Peyer's patch (tissue), 4 donors: ENCODE results near the gene DCP1A.

Experiments used
- POLR2A ChIP-seq, 2 donors: fragments of 450-650 bp; IDR thresholded peaks; one replicate each; pipeline ENCODE4 v1.5.1; 2017; ENCODE audit warnings: antibody characterized with exemption in 2 of 2, mild to moderate bottlenecking in 2 of 2, moderate library complexity in 2 of 2
- TF ChIP-seq, protein P1 (sequence below), 6 experiments: fragments of 450-650 bp in 4 of 6; fragments of 200-600 bp in 2 of 6; sonication (generic) in 1 of 6; IDR thresholded peaks; one replicate each; pipeline ENCODE4 v1.5.1; 2017 to 2019; ENCODE audit warnings: antibody characterized with exemption in 6 of 6, mild to moderate bottlenecking in 3 of 6, moderate library complexity in 1 of 6

DNA sequence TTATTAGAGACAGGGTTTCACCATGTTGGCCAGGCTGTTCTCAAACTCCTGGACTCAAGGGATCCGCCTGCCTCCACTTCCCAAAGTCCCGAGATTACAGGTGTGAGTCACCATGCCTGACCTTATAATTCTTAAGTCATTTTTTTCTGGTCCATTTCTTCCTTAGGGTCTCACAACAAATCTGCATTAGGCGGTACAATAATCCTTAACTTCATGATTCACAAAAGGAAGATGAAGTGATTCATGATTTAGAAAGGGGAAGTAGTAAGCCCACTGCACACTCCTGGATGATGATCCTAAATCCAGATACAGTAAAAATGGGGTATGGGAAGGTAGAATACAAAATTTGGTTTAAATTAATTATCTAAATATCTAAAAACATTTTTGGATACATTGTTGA lies 46.5 kb downstream of the DCP1A start:
- TF ChIP-seq, protein P1, sequence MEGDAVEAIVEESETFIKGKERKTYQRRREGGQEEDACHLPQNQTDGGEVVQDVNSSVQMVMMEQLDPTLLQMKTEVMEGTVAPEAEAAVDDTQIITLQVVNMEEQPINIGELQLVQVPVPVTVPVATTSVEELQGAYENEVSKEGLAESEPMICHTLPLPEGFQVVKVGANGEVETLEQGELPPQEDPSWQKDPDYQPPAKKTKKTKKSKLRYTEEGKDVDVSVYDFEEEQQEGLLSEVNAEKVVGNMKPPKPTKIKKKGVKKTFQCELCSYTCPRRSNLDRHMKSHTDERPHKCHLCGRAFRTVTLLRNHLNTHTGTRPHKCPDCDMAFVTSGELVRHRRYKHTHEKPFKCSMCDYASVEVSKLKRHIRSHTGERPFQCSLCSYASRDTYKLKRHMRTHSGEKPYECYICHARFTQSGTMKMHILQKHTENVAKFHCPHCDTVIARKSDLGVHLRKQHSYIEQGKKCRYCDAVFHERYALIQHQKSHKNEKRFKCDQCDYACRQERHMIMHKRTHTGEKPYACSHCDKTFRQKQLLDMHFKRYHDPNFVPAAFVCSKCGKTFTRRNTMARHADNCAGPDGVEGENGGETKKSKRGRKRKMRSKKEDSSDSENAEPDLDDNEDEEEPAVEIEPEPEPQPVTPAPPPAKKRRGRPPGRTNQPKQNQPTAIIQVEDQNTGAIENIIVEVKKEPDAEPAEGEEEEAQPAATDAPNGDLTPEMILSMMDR (IDR thresholded peaks at IDR 0.05): no peak
- no peak for TF ChIP-seq POLR2A (IDR thresholded peaks at IDR 0.05)
